CD14-positive monocyte (primary cell): Measurements from ENCODE around the gene TOM1. TPM values are rescaled to one million over a fixed set of nuclear protein-coding genes. Genes with fewer than 3 reads are reported as not detected.

Experiments used
- DNase-seq, 3 donors: peaks; one replicate each; pipeline ENCODE4 v3.0.0-alpha.2; 2011 to 2022
- H2AFZ ChIP-seq: 2 replicates; pipeline ENCODE4 v1.6.0; 2012; ENCODE audit warnings: mild to moderate bottlenecking, low read depth, low read length, inconsistent platforms; ENCODE audit not compliant: insufficient read depth, poor library complexity, severe bottlenecking
- H3K27ac ChIP-seq, 2 donors: 1 replicate in 1 of 2; 2 replicates in 1 of 2; pipeline ENCODE4 v1.5.1; 2012 to 2013; ENCODE audit warnings: low read length in 2 of 2, control low read depth in 1 of 2, inconsistent platforms in 1 of 2, low read depth in 1 of 2, mild to moderate bottlenecking in 1 of 2
- H3K27me3 ChIP-seq, 2 donors: one replicate each; pipeline versions ENCODE4 v1.6.0 to v1.6.1; 2011 to 2013; ENCODE audit warnings: low read length in 2 of 2; ENCODE audit not compliant: control insufficient read depth in 2 of 2, insufficient read depth in 2 of 2
- H3K36me3 ChIP-seq, 2 donors: replicated peaks in 1 of 2; 1 replicate in 1 of 2; 2 replicates in 1 of 2; pipeline versions ENCODE4 v1.5.1 to v1.6.1; 2012 to 2013; ENCODE audit warnings: low read length in 2 of 2, control low read depth in 1 of 2, inconsistent platforms in 1 of 2, mild to moderate bottlenecking in 1 of 2; ENCODE audit not compliant: insufficient read depth in 2 of 2, control insufficient read depth in 1 of 2
- H3K4me1 ChIP-seq, 2 donors: 1 replicate in 1 of 2; 2 replicates in 1 of 2; pipeline versions ENCODE4 v1.5.1 to v1.6.1; 2012 to 2013; ENCODE audit warnings: low read length in 2 of 2, control low read depth in 1 of 2, inconsistent platforms in 1 of 2, mild to moderate bottlenecking in 1 of 2, moderate library complexity in 1 of 2; ENCODE audit not compliant: insufficient read depth in 2 of 2, control insufficient read depth in 1 of 2
- H3K4me2 ChIP-seq: replicated peaks from 2 replicates; pipeline ENCODE3; 2012; ENCODE audit warnings: low read length, moderate library complexity, mild to moderate bottlenecking; ENCODE audit not compliant: poor library complexity, severe bottlenecking; ENCODE audit errors: extremely low read depth
- H3K4me3 ChIP-seq, 3 experiments: fragments of 200-600 bp in 1 of 3; sonication (generic) in 1 of 3; replicated peaks in 1 of 3; 1 replicate in 2 of 3; 2 replicates in 1 of 3; pipeline ENCODE4 v1.5.1; 2011 to 2013; ENCODE audit warnings: low read length in 3 of 3, mild to moderate bottlenecking in 3 of 3, control low read depth in 2 of 3, low read depth in 2 of 3, inconsistent platforms in 1 of 3, moderate library complexity in 1 of 3
- H3K79me2 ChIP-seq: 2 replicates; pipeline ENCODE4 v1.6.0; 2012; ENCODE audit warnings: mild to moderate bottlenecking, control low read depth, inconsistent platforms, low read length, moderate library complexity; ENCODE audit not compliant: insufficient read depth
- H3K9ac ChIP-seq: 2 replicates; pipeline ENCODE4 v1.6.0; 2017; ENCODE audit warnings: low read length, mild to moderate bottlenecking; ENCODE audit not compliant: insufficient read depth, poor library complexity, severe bottlenecking
- H3K9me3 ChIP-seq, 2 donors: replicated peaks in 1 of 2; 1 replicate in 1 of 2; 2 replicates in 1 of 2; pipeline versions ENCODE4 v1.5.1 to v1.6.1; 2012 to 2013; ENCODE audit warnings: low read length in 2 of 2, control low read depth in 1 of 2; ENCODE audit not compliant: control insufficient read depth in 1 of 2, insufficient read depth in 1 of 2
- H4K20me1 ChIP-seq: 2 replicates; pipeline ENCODE4 v1.6.0; 2012; ENCODE audit warnings: mild to moderate bottlenecking, low read length, control low read depth, moderate library complexity; ENCODE audit not compliant: insufficient read depth
- H3K27ac Mint-ChIP-seq, 7 donors: one replicate each; pipeline ENCODE4 v1.8.0; 2020; ENCODE audit warnings: mild to moderate bottlenecking in 7 of 7, mixed read lengths in 7 of 7, moderate library complexity in 6 of 7, inconsistent platforms in 2 of 7
- H3K27me3 Mint-ChIP-seq, 3 donors: one replicate each; pipeline ENCODE4 v1.8.0; 2021 to 2022; ENCODE audit warnings: low read depth in 3 of 3, mild to moderate bottlenecking in 3 of 3, mixed read lengths in 3 of 3, moderate library complexity in 3 of 3, inconsistent platforms in 1 of 3
- H3K36me3 Mint-ChIP-seq, 2 donors: one replicate each; pipeline ENCODE4 v1.8.0; 2020; ENCODE audit warnings: mixed read lengths in 2 of 2, inconsistent platforms in 1 of 2, mild to moderate bottlenecking in 1 of 2
- H3K4me1 Mint-ChIP-seq: one replicate; pipeline ENCODE4 v1.8.0; 2020; ENCODE audit warnings: mild to moderate bottlenecking, mixed read lengths
- H3K4me3 Mint-ChIP-seq, 2 donors: one replicate each; pipeline ENCODE4 v1.8.0; 2020; ENCODE audit warnings: mild to moderate bottlenecking in 2 of 2, mixed read lengths in 2 of 2, moderate library complexity in 1 of 2
- H3K9me3 Mint-ChIP-seq, 7 donors: one replicate each; pipeline ENCODE4 v1.8.0; 2020 to 2022; ENCODE audit warnings: mixed read lengths in 7 of 7, mild to moderate bottlenecking in 6 of 7, moderate library complexity in 6 of 7, inconsistent platforms in 2 of 7
- CTCF ChIP-seq: fragments of 200-600 bp; IDR thresholded peaks from one replicate; pipeline ENCODE4 v1.8.0; 2022; ENCODE audit warnings: antibody characterized with exemption, mild to moderate bottlenecking
- WGBS: methylation state at CpG from one replicate; pipeline ENCODE4 v1.1.5; 2013; ENCODE audit warnings: missing lambda C conversion rate; ENCODE audit not compliant: insufficient coverage; 5-methylcytosine and 5-hydroxymethylcytosine counted together
- intact Hi-C, 2 donors: fragments of 100-400 bp; cut with micrococcal nuclease; formaldehyde crosslinking; loops; one replicate each; pipeline versions ENCODE4 v1.15.0 to v1.15.1; 2023
- polyA plus RNA-seq, 3 donors: library from polyadenylated mRNA; depleted of rRNA in 1 of 3; unstranded in 2 of 3; stranded (reverse) in 1 of 3; fragments of 300-500 nt in 2 of 3; fragments of >200 nt in 1 of 3; fragmentation: Illumina TruSeq in 2 of 3; gene quantifications; 1 replicate in 2 of 3; 2 replicates in 1 of 3; pipeline ENCODE4 v1.2.3, GENCODE V29; 2012 to 2021

Gene TOM1
- polyA plus RNA-seq, 3 donors = 80.5 to 167 (median 120) TPM

DNA sequence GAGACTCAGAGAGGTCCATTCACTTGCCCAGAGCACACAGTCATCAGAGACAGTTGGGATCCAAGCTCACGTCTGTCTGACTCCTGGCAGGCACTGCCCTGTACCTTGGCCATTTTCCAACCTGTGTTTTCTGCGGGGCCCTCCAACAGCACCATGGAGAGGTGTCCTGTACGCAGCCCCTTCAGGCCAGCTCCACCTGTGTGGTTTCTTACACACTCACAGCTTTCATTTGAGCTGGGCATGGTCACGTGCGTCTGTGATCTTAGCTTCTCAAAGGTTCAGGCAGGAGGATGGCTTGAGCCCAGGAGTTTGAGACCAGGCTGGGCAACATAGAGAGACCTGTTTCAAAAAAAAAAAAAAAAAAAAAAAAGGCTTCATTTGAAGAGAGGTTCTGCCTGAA, 24.4 kb downstream of the TOM1 start:
- intact Hi-C loops = no loop called here

DNA sequence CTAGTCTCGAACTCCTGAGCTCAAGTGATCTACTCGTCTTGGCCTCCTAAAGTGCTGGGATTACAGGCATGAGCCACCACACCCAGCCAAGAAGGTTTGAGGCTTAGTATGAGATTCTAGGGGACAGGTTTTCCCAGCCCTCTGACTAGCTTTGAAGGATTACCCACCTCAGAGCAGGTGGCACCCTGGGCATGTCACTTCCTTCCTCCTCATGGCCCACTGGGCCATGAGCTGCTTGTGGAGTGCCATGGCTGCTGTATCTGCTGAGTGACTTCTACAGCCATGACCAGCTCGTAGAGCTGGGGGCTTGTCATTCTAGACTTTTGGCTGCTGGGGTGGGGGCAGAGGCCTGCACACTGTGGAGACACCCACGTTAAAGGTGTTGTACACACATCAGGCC, 25.1 kb downstream of the TOM1 start:
- WGBS = 80% methylated on average over 1 of the region's 4 CpGs
- H3K27ac Mint-ChIP-seq = peak overlapping the region in 2 of 7 donors; percentile 65 to 76
- H3K36me3 ChIP-seq = peaks cover 83 to 86% of the 10 kb centered on the region in 2 donors

More for the DNA sequence above, 24.4 kb downstream of the TOM1 start:
- Mint-ChIP-seq H3K9me3 (no peaks in the 10 kb centered on the region), H3K27me3 (peaks cover 0 to 2% (median 0%) of the 10 kb centered on the region in 3 donors), H3K27ac (peak overlapping the region in 1 of 7 donors; percentile 69), H3K4me3 (no peak overlapping the region), H3K4me1 (peaks cover 24% of the 10 kb centered on the region), H3K36me3 (peaks cover 95 to 100% of the 10 kb centered on the region in 2 donors)
- DNase-seq = no peak
- Histone ChIP-seq H4K20me1 (peaks cover 53% of the 10 kb centered on the region), H3K9ac (no peak overlapping the region), H3K4me1 (peaks cover 23% of the 10 kb centered on the region in 2 donors), H3K27ac (peak overlapping the region in 1 of 2 donors; percentile 4), H3K4me3 (no peak overlapping the region), H3K79me2 (peaks cover 20% of the 10 kb centered on the region), H3K36me3 (peaks cover 90 to 93% of the 10 kb centered on the region in 2 donors), H3K9me3 (no peaks in the 10 kb centered on the region), H3K4me2 (no peak overlapping the region), H2AFZ (no peak overlapping the region), H3K27me3 (no peaks in the 10 kb centered on the region)
- TF ChIP-seq CTCF = no peak
- 100% methylated on average over 5 of the region's 5 CpGs for WGBS

More for the DNA sequence above, 25.1 kb downstream of the TOM1 start:
- Histone ChIP-seq H3K27me3 (no peaks in the 10 kb centered on the region), H4K20me1 (peaks cover 46% of the 10 kb centered on the region), H3K79me2 (peaks cover 14% of the 10 kb centered on the region), H3K9ac (no peak overlapping the region), H3K9me3 (no peaks in the 10 kb centered on the region), H3K27ac (no peak overlapping the region), H3K4me2 (no peak overlapping the region), H3K4me3 (no peak overlapping the region), H2AFZ (no peak overlapping the region), H3K4me1 (peaks cover 29 to 30% of the 10 kb centered on the region in 2 donors)
- Mint-ChIP-seq H3K4me3 (no peak overlapping the region), H3K27me3 (peaks cover 0 to 2% (median 0%) of the 10 kb centered on the region in 3 donors), H3K9me3 (no peaks in the 10 kb centered on the region), H3K4me1 (peaks cover 31% of the 10 kb centered on the region), H3K36me3 (peaks cover 93 to 100% of the 10 kb centered on the region in 2 donors)
- intact Hi-C loops = no loop called here
- no peak for TF ChIP-seq CTCF
- no peak for DNase-seq
